GM23338 (cell line): Measurements from ENCODE around the gene CWC22. TPM values are rescaled to one million over a fixed set of nuclear protein-coding genes. Genes with fewer than 3 reads are reported as not detected.

Source experiments
- ATAC-seq: fragments of 200-7000 bp; cut with Tn5 transposase; 3 replicates; pipeline ENCODE4 v1.9.1; 2020
- DNase-seq: peaks from one replicate; pipeline ENCODE4 v3.0.0-alpha.2; 2015; ENCODE audit warnings: low spot score
- H2AFZ ChIP-seq: fragments of 200-600 bp; sonication (generic); 2 replicates; pipeline ENCODE4 v1.8.0; 2016; ENCODE audit warnings: antibody characterized with exemption, mild to moderate bottlenecking, moderate library complexity
- H3F3A ChIP-seq: fragments of 200-600 bp; sonication (generic); replicated peaks from 2 replicates; pipeline ENCODE4 v1.8.0; 2017; ENCODE audit warnings: antibody characterized with exemption, mixed run types, low read depth
- H3K27ac ChIP-seq: fragments of 200-600 bp; sonication (generic); 2 replicates; pipeline ENCODE4 v1.6.1; 2016; ENCODE audit warnings: low read depth
- H3K27me3 ChIP-seq: fragments of 200-600 bp; sonication (generic); 2 replicates; pipeline ENCODE4 v1.8.0; 2016; ENCODE audit warnings: mild to moderate bottlenecking, mixed run types, moderate library complexity; ENCODE audit not compliant: insufficient read depth
- H3K36me3 ChIP-seq: fragments of 200-600 bp; sonication (generic); 2 replicates; pipeline ENCODE4 v1.8.0; 2016; ENCODE audit warnings: mild to moderate bottlenecking; ENCODE audit not compliant: insufficient read depth
- H3K4me1 ChIP-seq: fragments of 200-600 bp; sonication (generic); 2 replicates; pipeline ENCODE4 v1.8.0; 2016; ENCODE audit warnings: mild to moderate bottlenecking, moderate library complexity; ENCODE audit not compliant: insufficient read depth
- H3K4me2 ChIP-seq: fragments of 200-600 bp; sonication (generic); 2 replicates; pipeline ENCODE4 v1.7.1; 2017; ENCODE audit warnings: mixed run types
- H3K4me3 ChIP-seq: fragments of 200-600 bp; sonication (generic); 2 replicates; pipeline ENCODE4 v1.6.1; 2016; ENCODE audit warnings: mixed run types
- H3K79me2 ChIP-seq: fragments of 200-600 bp; sonication (generic); replicated peaks from 2 replicates; pipeline ENCODE4 v1.8.0; 2017; ENCODE audit warnings: mild to moderate bottlenecking; ENCODE audit not compliant: insufficient read depth
- H3K9me2 ChIP-seq: fragments of 200-600 bp; sonication (generic); 2 replicates; pipeline ENCODE4 v1.8.0; 2017; ENCODE audit not compliant: insufficient read depth
- H4K20me1 ChIP-seq: fragments of 200-600 bp; sonication (generic); replicated peaks from 2 replicates; pipeline ENCODE4 v1.8.0; 2017; ENCODE audit warnings: mild to moderate bottlenecking; ENCODE audit not compliant: insufficient read depth
- H3K27ac Mint-ChIP-seq: 2 replicates; pipeline ENCODE4 v1.8.0; 2020; ENCODE audit warnings: inconsistent platforms, mild to moderate bottlenecking, moderate library complexity, mixed read lengths
- H3K27me3 Mint-ChIP-seq: 3 replicates; pipeline ENCODE4 v1.8.0; 2022; ENCODE audit warnings: low read depth, mild to moderate bottlenecking, moderate library complexity, mixed read lengths, inconsistent platforms; ENCODE audit not compliant: insufficient read depth, poor library complexity
- H3K36me3 Mint-ChIP-seq: 3 replicates; pipeline ENCODE4 v1.8.0; 2021; ENCODE audit warnings: low read depth, mild to moderate bottlenecking, inconsistent platforms, moderate library complexity, mixed read lengths
- H3K4me1 Mint-ChIP-seq: 3 replicates; pipeline ENCODE4 v1.8.0; 2020; ENCODE audit warnings: mild to moderate bottlenecking, inconsistent platforms, mixed read lengths
- H3K4me3 Mint-ChIP-seq: 3 replicates; pipeline ENCODE4 v1.8.0; 2021; ENCODE audit warnings: moderate library complexity, mild to moderate bottlenecking, inconsistent platforms, mixed read lengths
- H3K9me3 Mint-ChIP-seq: 3 replicates; pipeline ENCODE4 v1.8.0; 2020; ENCODE audit warnings: moderate library complexity, mild to moderate bottlenecking, inconsistent platforms, mixed read lengths
- CREB1 ChIP-seq: fragments of 250-450 bp; sonication (Bioruptor Pico); IDR thresholded peaks from 2 replicates; pipeline ENCODE4 v1.5.0; 2020; ENCODE audit warnings: low read depth, mild to moderate bottlenecking, moderate library complexity
- CTCF ChIP-seq, 2 experiments: fragments of 200-600 bp in 1 of 2; sonication (generic) in 1 of 2; conservative IDR thresholded peaks; 2 replicates each; pipeline versions ENCODE4 v1.5.1 to v1.6.1; 2016 to 2017; ENCODE audit warnings: antibody characterized with exemption in 2 of 2, low read depth in 2 of 2, mild to moderate bottlenecking in 2 of 2, moderate library complexity in 1 of 2
- EZH2 ChIP-seq: fragments of 200-600 bp; sonication (generic); IDR thresholded peaks from one replicate; pipeline ENCODE4 v1.8.0; 2017; ENCODE audit warnings: antibody characterized with exemption, mild to moderate bottlenecking, low read depth; ENCODE audit not compliant: unreplicated experiment
- EZH2phosphoT487 ChIP-seq: fragments of 200-600 bp; sonication (generic); IDR thresholded peaks from one replicate; pipeline ENCODE4 v1.8.1; 2018; ENCODE audit warnings: antibody characterized with exemption; ENCODE audit not compliant: unreplicated experiment
- JUNB ChIP-seq: IDR thresholded peaks from one replicate; pipeline ENCODE4 v1.6.1; 2016; ENCODE audit warnings: antibody characterized with exemption; ENCODE audit not compliant: unreplicated experiment
- NANOG ChIP-seq: IDR thresholded peaks from 2 replicates; pipeline ENCODE4 v1.6.1; 2016; ENCODE audit warnings: antibody characterized with exemption, borderline replicate concordance
- POLR2AphosphoS5 ChIP-seq: IDR thresholded peaks from 2 replicates; pipeline ENCODE4 v1.6.1; 2016; ENCODE audit warnings: antibody characterized with exemption, low read depth
- STAT1 ChIP-seq: IDR thresholded peaks from one replicate; pipeline ENCODE4 v1.6.1; 2016; ENCODE audit warnings: antibody characterized with exemption; ENCODE audit not compliant: unreplicated experiment
- ZNF114 ChIP-seq: fragments of 250-450 bp; sonication (Bioruptor Pico); IDR thresholded peaks from 2 replicates; pipeline ENCODE4 v1.5.0; 2020; ENCODE audit warnings: mild to moderate bottlenecking, moderate library complexity
- ZNF331 ChIP-seq: fragments of 250-450 bp; sonication (Bioruptor Pico); IDR thresholded peaks from 2 replicates; pipeline ENCODE4 v1.5.0; 2020; ENCODE audit warnings: low read depth, mild to moderate bottlenecking, moderate library complexity
- polyA plus RNA-seq: library from polyadenylated mRNA; unstranded; fragments of >200 nt; fragmentation: Nextera tagmentation; extraction: Ambion mirVana; gene quantifications from 2 replicates; pipeline ENCODE4 v1.2.1, GENCODE V29; 2016
- total RNA-seq: library from RNA; depleted of rRNA; stranded (reverse); fragments of >200 nt; shearing (Covaris generic); gene quantifications from 2 replicates; pipeline ENCODE4 v1.2.3, GENCODE V29; 2014
- TF ChIP-seq, protein P1 (sequence below): IDR thresholded peaks from one replicate; pipeline ENCODE4 v1.6.1; 2018; ENCODE audit warnings: antibody characterized with exemption; ENCODE audit not compliant: unreplicated experiment
- TF ChIP-seq, protein P2 (sequence below): fragments of 250-450 bp; sonication (Bioruptor Pico); IDR thresholded peaks from 2 replicates; pipeline ENCODE4 v1.5.0; 2020; ENCODE audit warnings: mild to moderate bottlenecking, moderate library complexity
- TF ChIP-seq, protein P3 (sequence below): IDR thresholded peaks from 2 replicates; pipeline ENCODE4 v1.6.1; 2016; ENCODE audit warnings: antibody characterized with exemption

The CWC22 gene
- total and polyA plus RNA-seq, 2 experiments from 2014 or later: 36.0 to 38.3 TPM

DNA sequence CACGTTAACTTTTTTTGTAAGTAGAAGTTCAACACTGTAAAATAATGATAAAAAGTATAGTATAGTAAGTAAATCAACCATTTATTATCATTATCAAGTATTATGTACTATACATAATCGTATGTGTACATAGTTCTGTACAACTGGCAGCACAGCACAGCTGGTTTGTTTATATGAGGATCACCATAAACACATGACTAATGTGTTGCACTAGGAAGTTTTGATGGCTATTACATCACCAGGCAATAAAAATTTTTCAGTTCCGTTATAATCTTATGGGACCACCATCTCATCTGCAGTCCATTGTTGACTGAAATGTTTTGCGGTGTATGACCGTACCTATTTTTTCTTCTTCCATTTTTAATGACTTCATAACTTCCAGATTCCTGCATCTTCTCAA lies 106.4 kb downstream of the CWC22 start:
- Mint-ChIP-seq H3K27me3 (no peaks in the 10 kb centered on the region), H3K4me3 (no peak overlapping the region), H3K27ac (no peak overlapping the region), H3K4me1 (peaks cover 4% of the 10 kb centered on the region; the same call in 1 of the 3 replicates), H3K9me3 (peaks cover 23% of the 10 kb centered on the region), H3K36me3 (peaks cover 13% of the 10 kb centered on the region)
- H3K4me3 ChIP-seq: no peak overlapping the region
- ATAC-seq: no peak
- no peaks in the 10 kb centered on the region for H3K27me3 ChIP-seq
- DNase-seq: no peak
- no peaks in the 10 kb centered on the region for H4K20me1 ChIP-seq
- no peak overlapping the region for H3K4me2 ChIP-seq
- no peak overlapping the region for H3K27ac ChIP-seq
- no peaks in the 10 kb centered on the region for H3K79me2 ChIP-seq
- no peaks in the 10 kb centered on the region for H3K36me3 ChIP-seq
- 0 out of 2 replicates have a peak, but pooled peaks cover 3% of the 10 kb centered on the region for H3K9me2 ChIP-seq
- no peak overlapping the region for H2AFZ ChIP-seq
- no peaks in the 10 kb centered on the region for H3F3A ChIP-seq
- H3K4me1 ChIP-seq: no peaks in the 10 kb centered on the region
- TF ChIP-seq ZNF331 (CRISPR knock-in tag): no peak
- no peak for TF ChIP-seq STAT1
- no peak for TF ChIP-seq POLR2AphosphoS5
- TF ChIP-seq, protein P1, sequence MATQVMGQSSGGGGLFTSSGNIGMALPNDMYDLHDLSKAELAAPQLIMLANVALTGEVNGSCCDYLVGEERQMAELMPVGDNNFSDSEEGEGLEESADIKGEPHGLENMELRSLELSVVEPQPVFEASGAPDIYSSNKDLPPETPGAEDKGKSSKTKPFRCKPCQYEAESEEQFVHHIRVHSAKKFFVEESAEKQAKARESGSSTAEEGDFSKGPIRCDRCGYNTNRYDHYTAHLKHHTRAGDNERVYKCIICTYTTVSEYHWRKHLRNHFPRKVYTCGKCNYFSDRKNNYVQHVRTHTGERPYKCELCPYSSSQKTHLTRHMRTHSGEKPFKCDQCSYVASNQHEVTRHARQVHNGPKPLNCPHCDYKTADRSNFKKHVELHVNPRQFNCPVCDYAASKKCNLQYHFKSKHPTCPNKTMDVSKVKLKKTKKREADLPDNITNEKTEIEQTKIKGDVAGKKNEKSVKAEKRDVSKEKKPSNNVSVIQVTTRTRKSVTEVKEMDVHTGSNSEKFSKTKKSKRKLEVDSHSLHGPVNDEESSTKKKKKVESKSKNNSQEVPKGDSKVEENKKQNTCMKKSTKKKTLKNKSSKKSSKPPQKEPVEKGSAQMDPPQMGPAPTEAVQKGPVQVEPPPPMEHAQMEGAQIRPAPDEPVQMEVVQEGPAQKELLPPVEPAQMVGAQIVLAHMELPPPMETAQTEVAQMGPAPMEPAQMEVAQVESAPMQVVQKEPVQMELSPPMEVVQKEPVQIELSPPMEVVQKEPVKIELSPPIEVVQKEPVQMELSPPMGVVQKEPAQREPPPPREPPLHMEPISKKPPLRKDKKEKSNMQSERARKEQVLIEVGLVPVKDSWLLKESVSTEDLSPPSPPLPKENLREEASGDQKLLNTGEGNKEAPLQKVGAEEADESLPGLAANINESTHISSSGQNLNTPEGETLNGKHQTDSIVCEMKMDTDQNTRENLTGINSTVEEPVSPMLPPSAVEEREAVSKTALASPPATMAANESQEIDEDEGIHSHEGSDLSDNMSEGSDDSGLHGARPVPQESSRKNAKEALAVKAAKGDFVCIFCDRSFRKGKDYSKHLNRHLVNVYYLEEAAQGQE: no peak
- TF ChIP-seq ZNF114: no peak
- no peak for TF ChIP-seq EZH2phosphoT487
- TF ChIP-seq CTCF (conservative IDR thresholded peaks at IDR 0.05; ENCODE audit: low read depth in 2 of 2): no peak
- no peak for TF ChIP-seq CREB1 (CRISPR knock-in tag)
- no peak for TF ChIP-seq JUNB
- no peak for TF ChIP-seq NANOG
- no peak for TF ChIP-seq EZH2
- TF ChIP-seq, protein P2, sequence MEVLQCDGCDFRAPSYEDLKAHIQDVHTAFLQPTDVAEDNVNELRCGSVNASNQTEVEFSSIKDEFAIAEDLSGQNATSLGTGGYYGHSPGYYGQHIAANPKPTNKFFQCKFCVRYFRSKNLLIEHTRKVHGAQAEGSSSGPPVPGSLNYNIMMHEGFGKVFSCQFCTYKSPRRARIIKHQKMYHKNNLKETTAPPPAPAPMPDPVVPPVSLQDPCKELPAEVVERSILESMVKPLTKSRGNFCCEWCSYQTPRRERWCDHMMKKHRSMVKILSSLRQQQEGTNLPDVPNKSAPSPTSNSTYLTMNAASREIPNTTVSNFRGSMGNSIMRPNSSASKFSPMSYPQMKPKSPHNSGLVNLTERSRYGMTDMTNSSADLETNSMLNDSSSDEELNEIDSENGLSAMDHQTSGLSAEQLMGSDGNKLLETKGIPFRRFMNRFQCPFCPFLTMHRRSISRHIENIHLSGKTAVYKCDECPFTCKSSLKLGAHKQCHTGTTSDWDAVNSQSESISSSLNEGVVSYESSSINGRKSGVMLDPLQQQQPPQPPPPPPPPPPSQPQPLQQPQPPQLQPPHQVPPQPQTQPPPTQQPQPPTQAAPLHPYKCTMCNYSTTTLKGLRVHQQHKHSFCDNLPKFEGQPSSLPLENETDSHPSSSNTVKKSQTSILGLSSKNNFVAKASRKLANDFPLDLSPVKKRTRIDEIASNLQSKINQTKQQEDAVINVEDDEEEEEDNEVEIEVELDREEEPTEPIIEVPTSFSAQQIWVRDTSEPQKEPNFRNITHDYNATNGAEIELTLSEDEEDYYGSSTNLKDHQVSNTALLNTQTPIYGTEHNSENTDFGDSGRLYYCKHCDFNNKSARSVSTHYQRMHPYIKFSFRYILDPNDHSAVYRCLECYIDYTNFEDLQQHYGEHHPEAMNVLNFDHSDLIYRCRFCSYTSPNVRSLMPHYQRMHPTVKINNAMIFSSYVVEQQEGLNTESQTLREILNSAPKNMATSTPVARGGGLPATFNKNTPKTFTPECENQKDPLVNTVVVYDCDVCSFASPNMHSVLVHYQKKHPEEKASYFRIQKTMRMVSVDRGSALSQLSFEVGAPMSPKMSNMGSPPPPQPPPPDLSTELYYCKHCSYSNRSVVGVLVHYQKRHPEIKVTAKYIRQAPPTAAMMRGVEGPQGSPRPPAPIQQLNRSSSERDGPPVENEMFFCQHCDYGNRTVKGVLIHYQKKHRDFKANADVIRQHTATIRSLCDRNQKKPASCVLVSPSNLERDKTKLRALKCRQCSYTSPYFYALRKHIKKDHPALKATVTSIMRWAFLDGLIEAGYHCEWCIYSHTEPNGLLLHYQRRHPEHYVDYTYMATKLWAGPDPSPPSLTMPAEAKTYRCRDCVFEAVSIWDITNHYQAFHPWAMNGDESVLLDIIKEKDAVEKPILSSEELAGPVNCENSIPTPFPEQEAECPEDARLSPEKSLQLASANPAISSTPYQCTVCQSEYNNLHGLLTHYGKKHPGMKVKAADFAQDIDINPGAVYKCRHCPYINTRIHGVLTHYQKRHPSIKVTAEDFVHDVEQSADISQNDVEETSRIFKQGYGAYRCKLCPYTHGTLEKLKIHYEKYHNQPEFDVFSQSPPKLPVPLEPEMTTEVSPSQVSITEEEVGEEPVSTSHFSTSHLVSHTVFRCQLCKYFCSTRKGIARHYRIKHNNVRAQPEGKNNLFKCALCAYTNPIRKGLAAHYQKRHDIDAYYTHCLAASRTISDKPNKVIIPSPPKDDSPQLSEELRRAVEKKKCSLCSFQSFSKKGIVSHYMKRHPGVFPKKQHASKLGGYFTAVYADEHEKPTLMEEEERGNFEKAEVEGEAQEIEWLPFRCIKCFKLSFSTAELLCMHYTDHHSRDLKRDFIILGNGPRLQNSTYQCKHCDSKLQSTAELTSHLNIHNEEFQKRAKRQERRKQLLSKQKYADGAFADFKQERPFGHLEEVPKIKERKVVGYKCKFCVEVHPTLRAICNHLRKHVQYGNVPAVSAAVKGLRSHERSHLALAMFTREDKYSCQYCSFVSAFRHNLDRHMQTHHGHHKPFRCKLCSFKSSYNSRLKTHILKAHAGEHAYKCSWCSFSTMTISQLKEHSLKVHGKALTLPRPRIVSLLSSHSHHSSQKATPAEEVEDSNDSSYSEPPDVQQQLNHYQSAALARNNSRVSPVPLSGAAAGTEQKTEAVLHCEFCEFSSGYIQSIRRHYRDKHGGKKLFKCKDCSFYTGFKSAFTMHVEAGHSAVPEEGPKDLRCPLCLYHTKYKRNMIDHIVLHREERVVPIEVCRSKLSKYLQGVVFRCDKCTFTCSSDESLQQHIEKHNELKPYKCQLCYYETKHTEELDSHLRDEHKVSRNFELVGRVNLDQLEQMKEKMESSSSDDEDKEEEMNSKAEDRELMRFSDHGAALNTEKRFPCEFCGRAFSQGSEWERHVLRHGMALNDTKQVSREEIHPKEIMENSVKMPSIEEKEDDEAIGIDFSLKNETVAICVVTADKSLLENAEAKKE (CRISPR knock-in tag): no peak
- TF ChIP-seq, protein P3, sequence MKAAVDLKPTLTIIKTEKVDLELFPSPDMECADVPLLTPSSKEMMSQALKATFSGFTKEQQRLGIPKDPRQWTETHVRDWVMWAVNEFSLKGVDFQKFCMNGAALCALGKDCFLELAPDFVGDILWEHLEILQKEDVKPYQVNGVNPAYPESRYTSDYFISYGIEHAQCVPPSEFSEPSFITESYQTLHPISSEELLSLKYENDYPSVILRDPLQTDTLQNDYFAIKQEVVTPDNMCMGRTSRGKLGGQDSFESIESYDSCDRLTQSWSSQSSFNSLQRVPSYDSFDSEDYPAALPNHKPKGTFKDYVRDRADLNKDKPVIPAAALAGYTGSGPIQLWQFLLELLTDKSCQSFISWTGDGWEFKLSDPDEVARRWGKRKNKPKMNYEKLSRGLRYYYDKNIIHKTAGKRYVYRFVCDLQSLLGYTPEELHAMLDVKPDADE: no peak
